ENCODE measurements around the gene KLHL18. TPM values are rescaled to one million over a fixed set of nuclear protein-coding genes. Genes with fewer than 3 reads are reported as not detected.

The KLHL18 gene
- total RNA-seq, 1 experiment from 2014 or later, result 35.4 TPM

DNA sequence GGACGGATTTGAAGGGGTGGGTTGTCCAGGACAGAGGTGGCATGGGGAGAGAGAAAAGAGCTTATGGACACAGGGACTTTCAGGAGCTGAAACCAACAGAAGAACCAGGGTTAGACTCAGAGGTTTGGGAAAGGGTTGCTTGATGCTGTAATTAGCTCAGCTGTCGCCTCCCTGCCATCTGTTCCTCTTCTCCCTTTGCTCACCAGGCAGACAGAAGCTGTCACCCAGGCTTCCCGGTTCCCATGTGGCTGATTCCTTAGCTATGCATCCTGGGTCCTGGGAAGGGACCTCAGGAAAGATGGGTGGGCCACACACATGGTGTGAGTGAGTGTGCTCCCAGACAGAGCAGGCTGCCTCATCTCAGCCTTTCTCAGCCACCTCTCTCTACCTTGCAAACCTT, 112.1 kb downstream of the KLHL18 start:
- no peaks in the 10 kb centered on the region for H3K9me3 ChIP-seq (ENCODE audit: control insufficient read depth, insufficient read depth, low read depth, low read length)
- POLR2A ChIA-PET, result no interaction called here
- in situ Hi-C loops (cut with HindIII; ENCODE audit: low pct_unique_long_range_greater_than_20kb, low sequenced_read_pairs) (no loop called here), intact Hi-C loops (cut with micrococcal nuclease; ENCODE audit: unreplicated experiment) (no loop called here)
- BruUV-seq (replicated peaks), result no TSS peak
- H3K4me1 ChIP-seq (ENCODE audit: control insufficient read depth, insufficient read depth, low read length), result peaks cover 5% of the 10 kb centered on the region; the same call in 1 of the 2 replicates
- CTCF ChIA-PET, result no interaction called here
- H3K27me3 ChIP-seq (ENCODE audit: control insufficient read depth, insufficient read depth, low read length), result no peaks in the 10 kb centered on the region
- TF ChIP-seq POLR2AphosphoS5 (IDR thresholded peaks at IDR 0.05; ENCODE audit: low read depth, low read length) (no peak), SIN3A (IDR thresholded peaks at IDR 0.05; ENCODE audit: borderline replicate concordance, insufficient read depth, low read depth, low read length) (no peak), TCF7L2 (IDR thresholded peaks at IDR 0.05; ENCODE audit: low read depth, low read length) (no peak), REST (IDR thresholded peaks at IDR 0.05; ENCODE audit: insufficient read depth in 1 of 2, low read depth in 2 of 2, low read length in 1 of 2) (no peak)
- TF ChIP-seq, protein P1, sequence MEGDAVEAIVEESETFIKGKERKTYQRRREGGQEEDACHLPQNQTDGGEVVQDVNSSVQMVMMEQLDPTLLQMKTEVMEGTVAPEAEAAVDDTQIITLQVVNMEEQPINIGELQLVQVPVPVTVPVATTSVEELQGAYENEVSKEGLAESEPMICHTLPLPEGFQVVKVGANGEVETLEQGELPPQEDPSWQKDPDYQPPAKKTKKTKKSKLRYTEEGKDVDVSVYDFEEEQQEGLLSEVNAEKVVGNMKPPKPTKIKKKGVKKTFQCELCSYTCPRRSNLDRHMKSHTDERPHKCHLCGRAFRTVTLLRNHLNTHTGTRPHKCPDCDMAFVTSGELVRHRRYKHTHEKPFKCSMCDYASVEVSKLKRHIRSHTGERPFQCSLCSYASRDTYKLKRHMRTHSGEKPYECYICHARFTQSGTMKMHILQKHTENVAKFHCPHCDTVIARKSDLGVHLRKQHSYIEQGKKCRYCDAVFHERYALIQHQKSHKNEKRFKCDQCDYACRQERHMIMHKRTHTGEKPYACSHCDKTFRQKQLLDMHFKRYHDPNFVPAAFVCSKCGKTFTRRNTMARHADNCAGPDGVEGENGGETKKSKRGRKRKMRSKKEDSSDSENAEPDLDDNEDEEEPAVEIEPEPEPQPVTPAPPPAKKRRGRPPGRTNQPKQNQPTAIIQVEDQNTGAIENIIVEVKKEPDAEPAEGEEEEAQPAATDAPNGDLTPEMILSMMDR (IDR thresholded peaks at IDR 0.05), result no peak
- no peak for DNase-seq (ENCODE audit: low read depth, low spot score)
- no peak overlapping the region for H3K4me3 ChIP-seq (ENCODE audit: low read depth in 2 of 2, low read length in 2 of 2)
- no peaks in the 10 kb centered on the region for H3K36me3 ChIP-seq (ENCODE audit: control insufficient read depth, insufficient read depth, low read length)
- ATAC-seq, result no peak
- no peak overlapping the region for H3K27ac ChIP-seq (ENCODE audit: low read length)

Other genes starting within 250 kb of the KLHL18 start
- gene SETD2, start 118.8 kb upstream of the KLHL18 start, total RNA-seq (2021; ENCODE audit: unreplicated experiment), result 32.6 TPM
- gene KIF9, start 145 bp upstream of the KLHL18 start, total RNA-seq (2021; ENCODE audit: unreplicated experiment), result 8.9 TPM
- 35.7 TPM for gene PTPN23, start 98.1 kb downstream of the KLHL18 start, total RNA-seq (2021; ENCODE audit: unreplicated experiment)
- gene SCAP, start 193.0 kb downstream of the KLHL18 start, total RNA-seq (2021; ENCODE audit: unreplicated experiment), result 49.7 TPM
- gene ELP6, start 230.8 kb downstream of the KLHL18 start, total RNA-seq (2021; ENCODE audit: unreplicated experiment), result 26.9 TPM